ENCODE data around the gene QRICH2.

DNA sequence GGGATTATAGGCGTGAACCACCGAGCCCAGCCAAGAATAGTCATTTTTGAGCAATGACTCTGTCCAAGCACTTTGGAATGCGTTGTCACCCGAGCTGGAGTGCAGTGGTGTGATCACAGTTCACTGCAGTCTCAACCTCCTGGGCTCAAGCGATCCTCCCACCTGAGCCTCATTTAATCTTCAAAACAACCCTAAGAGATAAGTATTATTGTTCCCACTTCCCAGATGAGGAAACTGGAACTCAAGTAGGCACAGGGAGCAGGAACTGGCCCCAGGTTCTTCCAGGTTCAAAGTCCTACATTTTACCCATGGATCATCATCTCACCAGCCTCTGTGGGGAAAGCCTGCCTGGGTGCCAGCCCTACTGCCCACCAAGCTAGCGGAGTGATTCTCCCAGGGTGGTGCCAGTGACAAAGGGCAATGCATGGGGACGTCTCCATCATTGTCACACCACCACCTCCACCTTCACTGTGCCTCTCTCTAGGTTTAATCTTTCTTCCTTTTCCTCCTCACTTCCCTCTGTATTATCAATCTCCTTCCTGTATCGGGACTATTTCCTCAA, 56.5 kb downstream of the QRICH2 start:
- TF ChIP-seq, protein P1, sequence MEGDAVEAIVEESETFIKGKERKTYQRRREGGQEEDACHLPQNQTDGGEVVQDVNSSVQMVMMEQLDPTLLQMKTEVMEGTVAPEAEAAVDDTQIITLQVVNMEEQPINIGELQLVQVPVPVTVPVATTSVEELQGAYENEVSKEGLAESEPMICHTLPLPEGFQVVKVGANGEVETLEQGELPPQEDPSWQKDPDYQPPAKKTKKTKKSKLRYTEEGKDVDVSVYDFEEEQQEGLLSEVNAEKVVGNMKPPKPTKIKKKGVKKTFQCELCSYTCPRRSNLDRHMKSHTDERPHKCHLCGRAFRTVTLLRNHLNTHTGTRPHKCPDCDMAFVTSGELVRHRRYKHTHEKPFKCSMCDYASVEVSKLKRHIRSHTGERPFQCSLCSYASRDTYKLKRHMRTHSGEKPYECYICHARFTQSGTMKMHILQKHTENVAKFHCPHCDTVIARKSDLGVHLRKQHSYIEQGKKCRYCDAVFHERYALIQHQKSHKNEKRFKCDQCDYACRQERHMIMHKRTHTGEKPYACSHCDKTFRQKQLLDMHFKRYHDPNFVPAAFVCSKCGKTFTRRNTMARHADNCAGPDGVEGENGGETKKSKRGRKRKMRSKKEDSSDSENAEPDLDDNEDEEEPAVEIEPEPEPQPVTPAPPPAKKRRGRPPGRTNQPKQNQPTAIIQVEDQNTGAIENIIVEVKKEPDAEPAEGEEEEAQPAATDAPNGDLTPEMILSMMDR (conservative IDR thresholded peaks at IDR 0.05; ENCODE audit: low read length) = no peak
- no peak for TF ChIP-seq EZH2phosphoT487 (IDR thresholded peaks at IDR 0.05; ENCODE audit: borderline replicate concordance)
